ENCODE results near the gene RUNX3.

Gene RUNX3

DNA sequence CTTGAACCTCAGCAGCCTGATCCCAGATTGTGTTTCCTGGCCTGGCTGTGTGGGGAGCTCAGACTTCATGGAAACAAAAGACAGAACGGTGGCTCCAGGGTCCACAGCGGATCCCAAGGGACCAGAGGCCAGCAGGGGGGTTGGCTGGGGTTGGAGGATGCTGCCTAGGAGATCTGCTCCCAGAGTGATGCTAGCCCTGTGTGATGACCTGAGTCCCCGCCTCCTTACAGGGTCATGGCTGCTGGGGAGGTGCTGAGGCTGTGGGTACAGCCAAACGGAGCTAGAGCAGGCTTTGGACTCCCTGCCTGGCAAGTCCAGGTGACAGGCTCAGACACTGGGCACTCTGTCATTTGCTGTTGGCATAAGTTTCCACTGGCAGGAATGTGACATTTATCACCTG, 11.5 kb upstream of the RUNX3 start:
- no peak for DNase-seq (ENCODE audit: low read depth, low spot score)
- TF ChIP-seq, protein P1, sequence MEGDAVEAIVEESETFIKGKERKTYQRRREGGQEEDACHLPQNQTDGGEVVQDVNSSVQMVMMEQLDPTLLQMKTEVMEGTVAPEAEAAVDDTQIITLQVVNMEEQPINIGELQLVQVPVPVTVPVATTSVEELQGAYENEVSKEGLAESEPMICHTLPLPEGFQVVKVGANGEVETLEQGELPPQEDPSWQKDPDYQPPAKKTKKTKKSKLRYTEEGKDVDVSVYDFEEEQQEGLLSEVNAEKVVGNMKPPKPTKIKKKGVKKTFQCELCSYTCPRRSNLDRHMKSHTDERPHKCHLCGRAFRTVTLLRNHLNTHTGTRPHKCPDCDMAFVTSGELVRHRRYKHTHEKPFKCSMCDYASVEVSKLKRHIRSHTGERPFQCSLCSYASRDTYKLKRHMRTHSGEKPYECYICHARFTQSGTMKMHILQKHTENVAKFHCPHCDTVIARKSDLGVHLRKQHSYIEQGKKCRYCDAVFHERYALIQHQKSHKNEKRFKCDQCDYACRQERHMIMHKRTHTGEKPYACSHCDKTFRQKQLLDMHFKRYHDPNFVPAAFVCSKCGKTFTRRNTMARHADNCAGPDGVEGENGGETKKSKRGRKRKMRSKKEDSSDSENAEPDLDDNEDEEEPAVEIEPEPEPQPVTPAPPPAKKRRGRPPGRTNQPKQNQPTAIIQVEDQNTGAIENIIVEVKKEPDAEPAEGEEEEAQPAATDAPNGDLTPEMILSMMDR (IDR thresholded peaks at IDR 0.05; ENCODE audit: low read depth, low read length): no peak
- in situ Hi-C loops (cut with HindIII; ENCODE audit: low sequenced_read_pairs): loop anchor here (25.0 kb wide), 1 partner anchor 271 kb away; no protein-coding TSS in a partner anchor
- H3K4me3 ChIP-seq (ENCODE audit: low read depth, low read length): no peak overlapping the region

DNA sequence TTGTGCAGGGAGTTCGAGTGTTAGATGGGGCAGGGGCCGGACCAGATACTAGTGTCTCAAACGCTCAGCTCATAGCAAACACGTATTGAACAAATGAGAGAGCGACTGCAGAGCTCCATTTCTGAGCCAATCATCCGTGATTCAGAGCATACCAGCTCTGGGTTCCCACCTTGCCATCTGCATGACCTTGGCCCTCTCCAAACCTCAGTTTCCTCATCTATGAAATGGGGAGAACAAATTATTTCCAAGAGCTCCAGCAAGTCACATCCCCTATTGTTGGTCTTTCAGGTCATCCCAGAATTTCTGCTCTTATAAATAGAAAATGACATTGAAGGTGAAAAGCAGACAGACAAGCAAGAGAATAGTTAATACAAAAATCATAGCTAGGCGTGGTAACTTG, 10.2 kb upstream of the RUNX3 start:
- TF ChIP-seq, protein P1 (IDR thresholded peaks at IDR 0.05; ENCODE audit: low read depth, low read length): no peak
- in situ Hi-C loops (cut with HindIII; ENCODE audit: low sequenced_read_pairs): loop anchor here (25.0 kb wide), 1 partner anchor 272 kb away; no protein-coding TSS in a partner anchor
- H3K4me3 ChIP-seq (ENCODE audit: low read depth, low read length): no peak overlapping the region
- DNase-seq (ENCODE audit: low read depth, low spot score): no peak

DNA sequence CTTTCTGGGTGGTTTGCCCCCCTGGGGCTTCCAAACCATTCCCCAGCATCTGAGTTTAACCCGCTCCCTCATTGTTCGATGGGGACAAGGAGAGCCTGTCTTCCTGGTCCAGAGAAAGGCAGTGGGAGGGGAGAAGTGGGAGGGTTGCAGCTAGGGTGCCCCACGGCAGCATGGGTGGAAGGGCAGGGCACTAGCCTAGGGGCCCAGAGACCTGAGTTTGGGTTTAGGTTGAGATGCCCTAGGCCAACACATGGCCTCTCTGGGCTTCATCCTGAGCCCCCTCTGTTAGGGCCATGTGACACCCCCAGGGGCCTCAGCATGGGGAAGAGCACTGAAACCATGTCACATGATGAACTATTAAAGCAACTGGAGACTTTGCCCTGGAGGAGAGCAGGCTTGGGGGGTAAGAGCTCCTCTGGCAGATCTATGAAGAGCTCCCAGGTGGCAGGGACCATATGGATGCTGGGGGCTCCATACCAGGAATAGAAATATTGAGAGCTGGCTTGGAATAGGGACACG, 9.7 kb upstream of the RUNX3 start:
- DNase-seq (ENCODE audit: low read depth, low spot score): no peak
- TF ChIP-seq, protein P1 (IDR thresholded peaks at IDR 0.05; ENCODE audit: low read depth, low read length): no peak
- in situ Hi-C loops (cut with HindIII; ENCODE audit: low sequenced_read_pairs): loop anchor here (25.0 kb wide), 1 partner anchor 273 kb away; no protein-coding TSS in a partner anchor
- no peak overlapping the region for H3K4me3 ChIP-seq (ENCODE audit: low read depth, low read length)

DNA sequence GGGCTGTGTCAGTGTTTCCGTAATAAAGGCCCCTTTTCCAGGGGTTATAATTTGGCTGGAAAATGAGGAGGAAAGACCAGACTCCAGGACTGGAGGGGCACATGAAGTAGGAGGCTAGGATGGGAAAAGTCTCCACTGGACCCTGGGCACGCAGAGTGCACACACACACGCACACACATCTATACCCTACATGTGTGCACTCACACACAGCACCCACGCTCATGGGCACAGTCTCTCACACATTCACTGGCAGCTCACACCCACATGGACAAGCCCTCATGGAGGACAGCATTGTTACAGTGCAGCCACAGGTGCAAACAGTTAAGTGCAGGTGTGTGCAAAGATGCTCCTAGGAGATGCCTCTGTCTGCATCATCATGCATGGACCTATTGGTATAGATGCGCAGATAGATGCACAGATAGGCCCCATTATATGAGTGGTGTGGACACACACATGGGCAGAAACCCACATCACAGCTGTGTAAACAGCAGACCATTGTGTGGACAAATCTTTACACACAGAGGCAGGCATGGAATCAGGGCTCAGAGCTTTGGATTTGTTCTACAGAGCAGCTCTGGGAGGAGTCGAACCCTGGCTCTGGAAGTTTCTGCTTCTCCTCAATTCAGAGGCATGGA, 9.1 kb upstream of the RUNX3 start:
- in situ Hi-C loops (cut with HindIII; ENCODE audit: low sequenced_read_pairs): loop anchor here (25.0 kb wide), 1 partner anchor 273 kb away; no protein-coding TSS in a partner anchor
- TF ChIP-seq, protein P1 (IDR thresholded peaks at IDR 0.05; ENCODE audit: low read depth, low read length): no peak
- no peak overlapping the region for H3K4me3 ChIP-seq (ENCODE audit: low read depth, low read length)
- no peak for DNase-seq (ENCODE audit: low read depth, low spot score)

DNA sequence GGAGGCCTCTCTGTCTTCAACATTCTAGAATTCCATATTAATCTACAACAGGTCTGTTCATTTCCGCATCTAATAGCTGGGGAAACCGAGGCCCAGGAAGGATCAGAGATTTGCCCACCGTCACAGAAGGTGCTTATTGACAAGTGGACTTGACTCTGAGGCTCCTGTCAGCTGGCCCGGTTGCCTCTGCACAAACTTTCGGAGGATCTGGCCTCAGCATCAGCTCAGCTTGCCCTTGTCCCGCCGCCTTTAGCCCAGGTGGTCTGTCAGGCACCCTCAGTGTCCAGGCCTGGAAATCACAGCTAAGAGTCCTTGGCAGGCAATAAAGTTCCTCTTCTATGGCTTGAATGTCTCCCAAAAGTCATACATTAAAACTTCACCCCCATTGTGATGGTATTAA, 8.2 kb upstream of the RUNX3 start:
- no peak for DNase-seq (ENCODE audit: low read depth, low spot score)
- in situ Hi-C loops (cut with HindIII; ENCODE audit: low sequenced_read_pairs): loop anchor here (25.0 kb wide), 1 partner anchor 274 kb away; no protein-coding TSS in a partner anchor
- H3K4me3 ChIP-seq (ENCODE audit: low read depth, low read length): no peak overlapping the region
- TF ChIP-seq, protein P1 (IDR thresholded peaks at IDR 0.05; ENCODE audit: low read depth, low read length): no peak

DNA sequence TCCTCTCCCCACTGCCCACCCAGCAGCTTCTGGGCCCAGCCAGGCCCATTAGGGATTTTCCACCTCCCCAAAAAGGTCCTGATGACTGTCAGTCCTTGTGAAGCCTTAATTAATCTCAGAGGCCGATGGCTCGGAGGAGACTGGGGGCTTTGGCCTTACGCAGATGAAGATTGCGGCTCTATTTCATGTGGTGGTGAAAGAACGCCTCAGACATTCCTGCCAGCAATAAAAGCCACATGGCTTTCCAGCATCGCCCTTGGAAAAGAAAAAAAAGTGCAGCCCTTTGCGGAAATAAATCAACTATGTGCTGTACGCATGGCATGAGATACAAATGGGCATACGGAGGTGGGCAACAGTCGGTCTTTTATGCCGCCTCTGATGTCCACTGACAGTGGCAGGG, 6.6 kb upstream of the RUNX3 start:
- no peak for DNase-seq (ENCODE audit: low read depth, low spot score)
- H3K4me3 ChIP-seq (ENCODE audit: low read depth, low read length): no peak overlapping the region
- TF ChIP-seq, protein P1 (IDR thresholded peaks at IDR 0.05; ENCODE audit: low read depth, low read length): no peak
- in situ Hi-C loops (cut with HindIII; ENCODE audit: low sequenced_read_pairs): loop anchor here (25.0 kb wide), 1 partner anchor 276 kb away; no protein-coding TSS in a partner anchor
